OCI-LY1 (cell line): ENCODE data around the gene COL16A1.

Experiments used
- H2AFZ ChIP-seq: fragments of 200-600 bp; sonication (generic), shearing (Covaris generic); 2 replicates; pipeline ENCODE4 v1.6.0; 2014; ENCODE audit warnings: antibody characterized with exemption, mild to moderate bottlenecking, low read length
- H3F3A ChIP-seq: fragments of 200-600 bp; sonication (generic), shearing (Covaris generic); 2 replicates; pipeline ENCODE4 v1.6.0; 2014; ENCODE audit warnings: mild to moderate bottlenecking, antibody characterized with exemption, low read length, moderate library complexity; ENCODE audit not compliant: insufficient read depth
- H3K27ac ChIP-seq: fragments of 200-600 bp; sonication (generic); 2 replicates; pipeline ENCODE4 v1.5.1; 2014; ENCODE audit warnings: low read length, mixed run types, mild to moderate bottlenecking, low read depth; ENCODE audit not compliant: poor library complexity, severe bottlenecking
- H3K27me3 ChIP-seq: fragments of 200-600 bp; sonication (generic); 2 replicates; pipeline ENCODE4 v1.6.0; 2014; ENCODE audit warnings: antibody characterized with exemption, mild to moderate bottlenecking, low read length, moderate library complexity; ENCODE audit not compliant: insufficient read depth
- H3K36me3 ChIP-seq: fragments of 200-600 bp; sonication (generic); 2 replicates; pipeline ENCODE4 v1.6.1; 2014; ENCODE audit warnings: mild to moderate bottlenecking, antibody characterized with exemption, low read length, moderate library complexity, mixed read lengths; ENCODE audit not compliant: insufficient read depth
- H3K4me1 ChIP-seq: fragments of 200-600 bp; sonication (generic); 2 replicates; pipeline ENCODE4 v1.5.1; 2014; ENCODE audit warnings: mild to moderate bottlenecking, low read length, moderate library complexity; ENCODE audit not compliant: insufficient read depth, severe bottlenecking
- H3K4me2 ChIP-seq: fragments of 200-600 bp; sonication (generic), shearing (Covaris generic); 2 replicates; pipeline ENCODE4 v1.6.1; 2014; ENCODE audit warnings: low read length
- H3K4me3 ChIP-seq: fragments of 200-600 bp; sonication (generic); 2 replicates; pipeline ENCODE4 v1.5.1; 2014; ENCODE audit warnings: low read length, low read depth, mild to moderate bottlenecking, mixed read lengths; ENCODE audit not compliant: poor library complexity, severe bottlenecking
- H3K79me2 ChIP-seq: fragments of 200-600 bp; shearing (Covaris generic); 2 replicates; pipeline ENCODE4 v1.6.1; 2016; ENCODE audit warnings: mixed run types, low read length, mixed read lengths; ENCODE audit not compliant: insufficient read depth
- H3K9ac ChIP-seq: fragments of 200-600 bp; sonication (generic), shearing (Covaris generic); 2 replicates; pipeline ENCODE4 v1.6.1; 2014; ENCODE audit warnings: mild to moderate bottlenecking, low read length, mixed read lengths
- H3K9me2 ChIP-seq: fragments of 200-600 bp; sonication (generic), shearing (Covaris generic); 2 replicates; pipeline ENCODE4 v1.6.1; 2014; ENCODE audit warnings: low read depth, mild to moderate bottlenecking, low read length, mixed read lengths
- H3K9me3 ChIP-seq: fragments of 200-600 bp; shearing (Covaris generic); 2 replicates; pipeline ENCODE4 v1.6.1; 2014; ENCODE audit warnings: low read length, mixed read lengths
- H4K20me1 ChIP-seq: fragments of 200-600 bp; sonication (generic), shearing (Covaris generic); 2 replicates; pipeline ENCODE4 v1.6.0; 2016; ENCODE audit warnings: mild to moderate bottlenecking, low read length; ENCODE audit not compliant: insufficient read depth
- EZH2 ChIP-seq: fragments of 200-600 bp; sonication (generic), shearing (Covaris generic); IDR thresholded peaks from 2 replicates; pipeline ENCODE4 v1.8.0; 2017; ENCODE audit warnings: borderline replicate concordance, mixed run types, mild to moderate bottlenecking, antibody characterized with exemption, low read length, moderate library complexity, mixed read lengths
- TF ChIP-seq, protein P1 (sequence below): fragments of 200-600 bp; sonication (generic), shearing (Covaris generic); IDR thresholded peaks from 2 replicates; pipeline ENCODE4 v1.5.1; 2017; ENCODE audit warnings: mild to moderate bottlenecking, antibody characterized with exemption, low read length, moderate library complexity, mixed read lengths

The COL16A1 gene

DNA sequence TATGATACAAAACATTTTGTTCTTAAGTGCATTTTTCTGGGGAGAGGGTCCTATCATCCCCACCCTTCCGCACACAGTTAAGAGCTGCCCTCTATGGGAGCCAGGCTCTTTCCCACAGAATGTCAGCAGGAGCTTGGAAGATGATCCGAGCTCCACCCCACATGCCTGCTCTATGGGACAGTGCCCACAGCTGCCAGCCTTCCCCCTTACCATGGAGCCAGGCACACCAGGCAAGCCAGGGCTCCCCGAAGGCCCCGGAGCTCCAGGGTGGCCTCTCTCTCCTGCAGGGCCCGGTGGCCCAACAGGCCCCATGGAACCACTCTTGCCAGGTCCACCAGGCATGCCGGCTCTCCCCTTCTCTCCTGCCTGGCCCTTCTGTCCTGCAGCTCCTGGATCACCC is 48.7 kb downstream of the COL16A1 start:
- peaks cover 5% of the 10 kb centered on the region; the same call in 1 of the 2 replicates for H3K27me3 ChIP-seq
- H3K4me3 ChIP-seq, result no peak overlapping the region
- H3K27ac ChIP-seq, result no peak overlapping the region
- no peaks in the 10 kb centered on the region for H3F3A ChIP-seq
- H3K79me2 ChIP-seq, result no peaks in the 10 kb centered on the region
- H2AFZ ChIP-seq, result no peak overlapping the region
- H3K9me3 ChIP-seq, result no peaks in the 10 kb centered on the region
- H3K36me3 ChIP-seq, result no peaks in the 10 kb centered on the region
- H3K9me2 ChIP-seq, result no peaks in the 10 kb centered on the region
- no peak overlapping the region for H3K4me2 ChIP-seq
- H4K20me1 ChIP-seq, result no peaks in the 10 kb centered on the region
- H3K4me1 ChIP-seq, result no peaks in the 10 kb centered on the region
- H3K9ac ChIP-seq, result no peak overlapping the region
- TF ChIP-seq EZH2, result no peak
- TF ChIP-seq, protein P1, sequence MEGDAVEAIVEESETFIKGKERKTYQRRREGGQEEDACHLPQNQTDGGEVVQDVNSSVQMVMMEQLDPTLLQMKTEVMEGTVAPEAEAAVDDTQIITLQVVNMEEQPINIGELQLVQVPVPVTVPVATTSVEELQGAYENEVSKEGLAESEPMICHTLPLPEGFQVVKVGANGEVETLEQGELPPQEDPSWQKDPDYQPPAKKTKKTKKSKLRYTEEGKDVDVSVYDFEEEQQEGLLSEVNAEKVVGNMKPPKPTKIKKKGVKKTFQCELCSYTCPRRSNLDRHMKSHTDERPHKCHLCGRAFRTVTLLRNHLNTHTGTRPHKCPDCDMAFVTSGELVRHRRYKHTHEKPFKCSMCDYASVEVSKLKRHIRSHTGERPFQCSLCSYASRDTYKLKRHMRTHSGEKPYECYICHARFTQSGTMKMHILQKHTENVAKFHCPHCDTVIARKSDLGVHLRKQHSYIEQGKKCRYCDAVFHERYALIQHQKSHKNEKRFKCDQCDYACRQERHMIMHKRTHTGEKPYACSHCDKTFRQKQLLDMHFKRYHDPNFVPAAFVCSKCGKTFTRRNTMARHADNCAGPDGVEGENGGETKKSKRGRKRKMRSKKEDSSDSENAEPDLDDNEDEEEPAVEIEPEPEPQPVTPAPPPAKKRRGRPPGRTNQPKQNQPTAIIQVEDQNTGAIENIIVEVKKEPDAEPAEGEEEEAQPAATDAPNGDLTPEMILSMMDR, result no peak

DNA sequence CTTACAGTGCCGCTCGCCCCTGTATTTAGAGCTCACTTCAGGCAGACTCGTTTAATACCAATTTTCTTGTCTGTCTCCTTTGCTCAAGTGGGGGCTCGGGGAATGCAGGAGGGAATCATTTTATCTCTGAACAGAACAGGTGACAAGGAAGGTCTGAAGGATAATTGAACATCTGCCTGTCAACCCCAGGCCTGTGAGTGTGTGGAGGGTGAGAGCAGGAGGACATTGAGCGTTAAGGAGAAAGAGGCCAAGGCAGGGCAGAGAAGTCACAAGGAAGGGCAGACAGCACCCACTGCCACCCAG is 49.4 kb downstream of the COL16A1 start:
- Histone ChIP-seq H3K27ac (no peak overlapping the region), H3K9me2 (no peaks in the 10 kb centered on the region), H3K9me3 (no peaks in the 10 kb centered on the region), H4K20me1 (no peaks in the 10 kb centered on the region), H3F3A (no peaks in the 10 kb centered on the region), H3K79me2 (no peaks in the 10 kb centered on the region), H3K27me3 (peaks cover 5% of the 10 kb centered on the region; the same call in 1 of the 2 replicates), H3K4me3 (no peak overlapping the region), H3K36me3 (no peaks in the 10 kb centered on the region), H3K4me2 (no peak overlapping the region), H2AFZ (no peak overlapping the region), H3K4me1 (no peaks in the 10 kb centered on the region), H3K9ac (no peak overlapping the region)
- TF ChIP-seq, protein P1, result no peak
- no peak for TF ChIP-seq EZH2

DNA sequence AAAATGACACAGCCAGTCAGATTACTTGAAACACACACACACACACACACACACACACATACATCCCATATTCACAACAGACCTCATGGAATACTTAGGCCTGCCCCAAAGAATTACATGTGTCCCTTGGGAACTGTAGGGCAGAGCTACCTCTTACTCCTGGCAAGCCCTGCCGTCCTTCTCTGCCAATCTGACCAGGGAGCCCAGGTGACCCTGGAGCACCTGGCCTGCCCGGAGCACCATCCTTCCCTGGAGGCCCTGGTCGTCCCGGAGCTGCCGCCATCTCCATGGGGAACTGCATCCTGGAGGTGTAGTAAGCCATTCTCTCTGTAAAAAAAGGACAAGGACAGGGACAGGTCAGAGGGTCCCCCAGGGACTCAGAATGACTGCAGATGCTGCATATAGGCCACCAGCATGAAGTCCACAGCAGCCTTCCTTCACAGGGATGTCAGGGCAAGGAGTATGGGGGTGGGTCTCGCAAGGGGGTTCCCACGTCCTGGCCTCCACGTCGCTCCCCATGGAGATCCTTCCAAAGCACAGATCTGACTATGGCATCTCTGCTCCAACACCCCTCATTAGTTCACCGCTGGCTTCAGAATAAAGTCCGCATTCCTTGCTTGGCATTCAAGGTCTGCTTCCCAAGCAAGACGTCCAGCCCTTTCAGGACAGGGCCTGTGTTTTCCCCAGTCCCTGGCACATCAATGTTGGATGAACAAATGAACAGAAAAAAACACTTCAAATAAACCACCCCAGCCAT is 49.9 kb downstream of the COL16A1 start:
- Histone ChIP-seq H3K79me2 (no peaks in the 10 kb centered on the region), H3K4me1 (no peaks in the 10 kb centered on the region), H3K4me2 (no peak overlapping the region), H2AFZ (no peak overlapping the region), H3K27me3 (peaks cover 5% of the 10 kb centered on the region; the same call in 1 of the 2 replicates), H3F3A (no peaks in the 10 kb centered on the region), H3K9ac (no peak overlapping the region), H3K9me2 (no peaks in the 10 kb centered on the region), H3K36me3 (no peaks in the 10 kb centered on the region), H4K20me1 (no peaks in the 10 kb centered on the region), H3K4me3 (no peak overlapping the region), H3K9me3 (no peaks in the 10 kb centered on the region), H3K27ac (no peak overlapping the region)
- TF ChIP-seq EZH2, result no peak
- TF ChIP-seq, protein P1, result no peak
